Peyer's patch (tissue), 4 donors: ENCODE results near the gene RRP12. TPM values are rescaled to one million over a fixed set of nuclear protein-coding genes. Genes with fewer than 3 reads are reported as not detected.
"Not testable (repeated sequence)": the region's sequence is repeated elsewhere in the genome, so short reads cannot be mapped to it uniquely, and the experiment has no call there.

Source experiments
- DNase-seq, 3 donors: peaks; one replicate each; pipeline ENCODE4 v3.0.0-alpha.2; 2017 to 2019
- H3K27ac ChIP-seq, 4 donors: fragments of 200-600 bp; sonication (generic); one replicate each; pipeline ENCODE4 v1.5.1; 2016 to 2019
- H3K27me3 ChIP-seq, 2 donors: fragments of 200-600 bp; sonication (generic); one replicate each; pipeline ENCODE4 v1.5.1; 2019
- H3K36me3 ChIP-seq, 3 donors: fragments of 200-600 bp; sonication (generic); one replicate each; pipeline ENCODE4 v1.5.1; 2016 to 2019
- H3K4me1 ChIP-seq, 4 donors: fragments of 200-600 bp; sonication (generic); one replicate each; pipeline ENCODE4 v1.5.1; 2016 to 2019
- H3K4me3 ChIP-seq, 4 donors: fragments of 200-600 bp; sonication (generic); 1 replicate in 3 of 4; 2 replicates in 1 of 4; pipeline ENCODE4 v1.5.1; 2016 to 2019; ENCODE audit warnings: mild to moderate bottlenecking in 1 of 4
- H3K9me3 ChIP-seq, 4 donors: fragments of 200-600 bp; sonication (generic); one replicate each; pipeline ENCODE4 v1.5.1; 2016 to 2019; ENCODE audit warnings: mild to moderate bottlenecking in 1 of 4
- POLR2A ChIP-seq, 2 donors: fragments of 450-650 bp; IDR thresholded peaks; one replicate each; pipeline ENCODE4 v1.5.1; 2017; ENCODE audit warnings: antibody characterized with exemption in 2 of 2, mild to moderate bottlenecking in 2 of 2, moderate library complexity in 2 of 2
- total RNA-seq, 4 donors: library from RNA; depleted of rRNA; stranded (reverse); fragments of >200 nt; gene quantifications; one replicate each; pipeline ENCODE4 v1.1.0, GENCODE V29; 2016
- TF ChIP-seq, protein P1 (sequence below), 6 experiments: fragments of 450-650 bp in 4 of 6; fragments of 200-600 bp in 2 of 6; sonication (generic) in 1 of 6; IDR thresholded peaks; one replicate each; pipeline ENCODE4 v1.5.1; 2017 to 2019; ENCODE audit warnings: antibody characterized with exemption in 6 of 6, mild to moderate bottlenecking in 3 of 6, moderate library complexity in 1 of 6

The RRP12 gene
- total RNA-seq, 4 donors from 2014 or later = 9.1 to 42.9 (median 22.5) TPM

DNA sequence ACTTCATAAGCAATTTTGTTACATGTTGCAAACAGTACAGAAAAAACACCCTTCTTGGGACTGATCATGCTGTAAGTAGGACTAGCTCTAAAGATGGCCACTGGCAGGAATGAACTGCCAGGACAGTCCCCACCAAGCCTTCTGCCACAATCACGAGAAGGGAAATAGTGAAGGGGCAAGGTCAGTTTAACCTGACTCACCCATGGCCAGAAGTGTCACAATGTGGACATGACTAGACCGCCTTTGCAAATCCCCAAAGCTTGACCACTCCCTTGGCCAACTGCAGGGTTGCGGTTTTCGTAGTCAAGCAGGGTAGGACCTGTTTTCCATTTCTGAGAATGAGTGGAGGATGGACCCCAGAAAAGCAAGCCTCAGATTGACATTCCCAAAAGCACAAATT is 47.2 kb downstream of the RRP12 start:
- DNase-seq = no peak
- H3K27ac ChIP-seq = no peak overlapping the region
- H3K27me3 ChIP-seq = no peaks in the 10 kb centered on the region
- TF ChIP-seq, protein P1, sequence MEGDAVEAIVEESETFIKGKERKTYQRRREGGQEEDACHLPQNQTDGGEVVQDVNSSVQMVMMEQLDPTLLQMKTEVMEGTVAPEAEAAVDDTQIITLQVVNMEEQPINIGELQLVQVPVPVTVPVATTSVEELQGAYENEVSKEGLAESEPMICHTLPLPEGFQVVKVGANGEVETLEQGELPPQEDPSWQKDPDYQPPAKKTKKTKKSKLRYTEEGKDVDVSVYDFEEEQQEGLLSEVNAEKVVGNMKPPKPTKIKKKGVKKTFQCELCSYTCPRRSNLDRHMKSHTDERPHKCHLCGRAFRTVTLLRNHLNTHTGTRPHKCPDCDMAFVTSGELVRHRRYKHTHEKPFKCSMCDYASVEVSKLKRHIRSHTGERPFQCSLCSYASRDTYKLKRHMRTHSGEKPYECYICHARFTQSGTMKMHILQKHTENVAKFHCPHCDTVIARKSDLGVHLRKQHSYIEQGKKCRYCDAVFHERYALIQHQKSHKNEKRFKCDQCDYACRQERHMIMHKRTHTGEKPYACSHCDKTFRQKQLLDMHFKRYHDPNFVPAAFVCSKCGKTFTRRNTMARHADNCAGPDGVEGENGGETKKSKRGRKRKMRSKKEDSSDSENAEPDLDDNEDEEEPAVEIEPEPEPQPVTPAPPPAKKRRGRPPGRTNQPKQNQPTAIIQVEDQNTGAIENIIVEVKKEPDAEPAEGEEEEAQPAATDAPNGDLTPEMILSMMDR (IDR thresholded peaks at IDR 0.05) = no peak
- no peak for TF ChIP-seq POLR2A (IDR thresholded peaks at IDR 0.05)
- peaks cover 0 to 12% (median 0%) of the 10 kb centered on the region in 4 donors for H3K4me1 ChIP-seq
- H3K4me3 ChIP-seq = no peak overlapping the region
- H3K36me3 ChIP-seq = no peaks in the 10 kb centered on the region
- H3K9me3 ChIP-seq = no peaks in the 10 kb centered on the region

DNA sequence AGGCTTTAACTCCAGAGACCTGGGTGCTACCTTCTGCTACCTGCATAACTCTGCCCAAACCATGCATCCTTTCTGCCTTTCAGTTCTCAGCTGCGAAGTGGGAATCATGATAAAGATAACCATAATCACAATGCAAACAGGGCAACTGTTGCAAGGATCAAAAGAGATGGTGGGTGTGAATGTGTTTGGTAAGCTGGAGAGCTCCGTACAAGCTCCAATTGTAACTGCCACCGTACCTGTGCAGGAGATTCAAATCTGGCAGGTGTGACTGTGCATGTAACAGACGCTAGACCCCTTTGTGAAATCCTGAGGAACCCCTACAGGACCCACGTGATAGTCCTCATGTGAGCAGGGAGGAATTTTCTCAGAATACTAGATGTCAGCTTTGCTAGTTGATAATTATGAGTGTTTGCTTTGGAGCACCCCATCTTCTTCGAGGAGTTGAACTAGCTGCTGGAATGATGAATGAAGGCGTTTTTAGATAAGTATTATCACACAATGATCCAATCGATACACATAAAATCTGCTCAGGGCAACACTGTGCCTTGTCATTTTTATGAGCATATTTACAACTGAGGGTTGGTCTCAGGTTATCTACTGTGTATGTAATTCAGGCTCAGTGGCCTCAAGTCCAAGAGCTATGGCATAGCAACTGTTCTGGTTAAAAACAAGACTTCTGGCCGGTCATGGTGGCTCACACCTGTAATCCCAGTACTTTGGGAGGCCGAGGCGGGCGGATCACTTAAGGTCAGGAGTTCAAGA is 51.2 kb downstream of the RRP12 start:
- Histone ChIP-seq H3K36me3 (no peaks in the 10 kb centered on the region), H3K4me1 (no peaks in the 10 kb centered on the region), H3K4me3 (no peak overlapping the region), H3K27ac (no peak overlapping the region), H3K9me3 (no peaks in the 10 kb centered on the region), H3K27me3 (no peaks in the 10 kb centered on the region)
- DNase-seq = no peak
- TF ChIP-seq, protein P1 (IDR thresholded peaks at IDR 0.05) = no peak
- TF ChIP-seq POLR2A (IDR thresholded peaks at IDR 0.05) = no peak

DNA sequence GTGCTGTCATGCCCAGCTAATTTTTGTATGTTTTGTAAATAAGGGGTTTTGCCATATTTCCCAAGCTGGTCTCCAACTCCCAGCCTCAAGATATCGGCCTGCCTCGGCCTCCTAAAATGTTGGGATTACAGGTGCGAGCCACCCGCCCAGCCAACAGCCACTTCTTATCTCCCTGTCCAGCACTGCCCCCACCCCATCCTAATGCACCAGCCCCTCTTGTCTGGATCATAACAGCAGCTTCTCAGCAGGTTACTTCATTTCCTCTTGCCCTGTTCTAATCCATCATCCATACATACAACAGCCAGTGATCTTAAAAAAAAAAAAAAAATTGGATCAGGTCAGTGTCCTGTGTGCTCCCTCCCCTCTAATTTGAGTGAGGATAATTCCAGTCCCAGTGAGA is 53.8 kb downstream of the RRP12 start:
- Histone ChIP-seq H3K9me3 (no peaks in the 10 kb centered on the region), H3K4me3 (no peak overlapping the region), H3K36me3 (no peaks in the 10 kb centered on the region), H3K27ac (no peak overlapping the region), H3K27me3 (no peaks in the 10 kb centered on the region), H3K4me1 (no peaks in the 10 kb centered on the region)
- TF ChIP-seq, protein P1 (IDR thresholded peaks at IDR 0.05) = no peak
- no peak for TF ChIP-seq POLR2A (IDR thresholded peaks at IDR 0.05)
- DNase-seq = no peak

DNA sequence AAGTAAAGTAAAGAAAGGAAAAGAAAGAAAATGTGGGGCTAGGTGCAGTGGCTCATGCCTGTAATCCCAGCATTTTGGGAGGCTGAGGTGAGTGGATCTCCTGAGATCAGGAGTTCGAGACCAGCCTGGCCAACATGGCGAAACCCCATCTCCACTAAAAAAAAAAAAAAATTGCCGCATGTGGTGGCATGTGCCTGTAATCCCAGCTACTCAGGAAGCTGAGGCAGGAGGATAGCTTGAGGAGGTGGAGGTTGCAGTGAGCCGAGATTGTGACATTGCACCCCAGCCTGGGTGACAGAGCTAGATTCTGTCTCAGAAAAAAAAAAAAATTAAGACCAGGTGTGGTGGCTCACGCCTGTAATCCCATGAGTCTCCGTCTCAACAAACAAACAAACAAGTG is 57.5 kb downstream of the RRP12 start:
- not testable (repeated sequence) for H3K27ac ChIP-seq, H3K9me3 ChIP-seq, H3K4me1 ChIP-seq, H3K36me3 ChIP-seq, H3K27me3 ChIP-seq, DNase-seq, H3K4me3 ChIP-seq

DNA sequence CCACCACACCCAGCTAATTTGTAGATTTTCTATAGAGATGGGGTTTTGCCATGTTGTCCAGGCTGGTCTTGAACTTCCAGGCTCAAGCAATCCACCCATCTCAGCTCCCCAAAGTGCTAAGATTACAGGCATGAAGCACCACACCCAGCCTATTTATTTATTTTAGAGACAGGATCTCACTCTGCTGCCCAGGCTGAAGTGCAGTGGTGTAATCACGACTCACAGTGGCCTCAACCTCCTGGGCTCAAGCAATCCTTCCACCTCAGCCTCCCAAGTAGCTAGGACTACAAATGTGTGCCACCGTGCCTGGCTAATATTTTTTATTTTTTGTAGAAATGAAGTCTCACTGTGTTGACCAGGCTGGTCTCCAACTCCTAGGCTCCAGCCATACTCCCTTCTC is 59.7 kb downstream of the RRP12 start:
- Histone ChIP-seq H3K9me3 (no peaks in the 10 kb centered on the region), H3K27ac (no peak overlapping the region), H3K36me3 (no peaks in the 10 kb centered on the region), H3K4me3 (no peak overlapping the region), H3K27me3 (no peaks in the 10 kb centered on the region), H3K4me1 (no peaks in the 10 kb centered on the region)
- DNase-seq = no peak
- no peak for TF ChIP-seq POLR2A (IDR thresholded peaks at IDR 0.05)
- TF ChIP-seq, protein P1 (IDR thresholded peaks at IDR 0.05) = no peak

DNA sequence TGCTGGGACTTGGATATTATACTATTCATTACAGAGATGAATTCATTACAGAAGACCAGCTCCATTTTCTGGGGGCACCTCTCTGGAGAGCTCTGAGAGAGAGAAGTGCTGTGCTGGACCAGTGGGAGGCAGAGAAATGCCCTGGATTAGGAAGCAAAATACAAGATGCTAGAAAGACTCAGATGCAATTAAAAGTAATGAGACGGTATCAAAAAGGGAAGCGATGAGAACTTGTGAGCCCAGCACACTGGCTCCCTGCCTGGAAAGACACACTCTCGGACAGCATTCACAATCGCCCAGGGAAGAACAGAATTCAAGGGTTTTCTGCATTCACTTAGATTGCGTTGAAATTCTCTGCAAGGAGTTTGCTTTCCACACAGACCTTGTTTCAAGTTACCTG is 63.1 kb downstream of the RRP12 start:
- Histone ChIP-seq H3K9me3 (no peaks in the 10 kb centered on the region), H3K4me1 (peaks cover 0 to 5% (median 0%) of the 10 kb centered on the region in 4 donors), H3K36me3 (no peaks in the 10 kb centered on the region), H3K4me3 (no peak overlapping the region), H3K27me3 (no peaks in the 10 kb centered on the region), H3K27ac (no peak overlapping the region)
- no peak for TF ChIP-seq POLR2A (IDR thresholded peaks at IDR 0.05)
- TF ChIP-seq, protein P1 (IDR thresholded peaks at IDR 0.05) = no peak
- no peak for DNase-seq
